Cardiac septum (tissue), 1 donor: ENCODE measurements around the gene GPHB5. TPM values are rescaled to one million over a fixed set of nuclear protein-coding genes. Genes with fewer than 3 reads are reported as not detected.

ENCODE experiments used
- DNase-seq: peaks from one replicate; pipeline ENCODE4 v3.0.0-alpha.2; 2020; ENCODE audit warnings: low spot score
- intact Hi-C: fragments of 100-400 bp; cut with DNase I; formaldehyde crosslinking; loops from one replicate; pipeline ENCODE4 v1.14.0; 2022
- total RNA-seq: library from RNA; stranded (reverse); fragmentation: NEBNext Ultra II Directional; extraction: Animal tissue kit (Norgen Biotek cat#: 25700); gene quantifications from one replicate; pipeline ENCODE4 v1.2.1, GENCODE V29; 2021
- donor health status: DM: no; HTN: no; CAD: no.

Gene GPHB5
- total RNA-seq, 1 donor from 2014 or later = not detected

- no peak for DNase-seq
- intact Hi-C loops = no loop called here
Measured at GRCh38 chr14:63269561-63270225, 49.0 kb downstream of the GPHB5 start.

GRCh38 chr14:63268771-63269170 lies 50.0 kb downstream of the GPHB5 start:
- intact Hi-C loops = no loop called here
- no peak for DNase-seq

- intact Hi-C loops = no loop called here
- no peak for DNase-seq
Measured at GRCh38 chr14:63267171-63267570, 51.6 kb downstream of the GPHB5 start.

- intact Hi-C loops = no loop called here
- no peak for DNase-seq
Measured at GRCh38 chr14:63266106-63266505, 52.6 kb downstream of the GPHB5 start.

Other genes starting within 250 kb of the GPHB5 start
- gene RHOJ, start 114.5 kb downstream of the GPHB5 start, total RNA-seq = 14.7 TPM
- gene PPP2R5E, start 224.4 kb upstream of the GPHB5 start, total RNA-seq = 40.3 TPM